IPS-18c (cell line): ENCODE measurements around the gene SH2D3C.

Experiments
- H3K4me3 ChIP-seq: 2 replicates; pipeline ENCODE4 v1.7.0; 2013; ENCODE audit warnings: low read depth, mild to moderate bottlenecking, low read length, moderate library complexity; ENCODE audit not compliant: insufficient read depth
- H3K9me3 ChIP-seq: one replicate; pipeline ENCODE4 v1.6.1; 2013; ENCODE audit warnings: mild to moderate bottlenecking, low read length, moderate library complexity; ENCODE audit not compliant: control insufficient read depth, insufficient read depth

SH2D3C gene

DNA sequence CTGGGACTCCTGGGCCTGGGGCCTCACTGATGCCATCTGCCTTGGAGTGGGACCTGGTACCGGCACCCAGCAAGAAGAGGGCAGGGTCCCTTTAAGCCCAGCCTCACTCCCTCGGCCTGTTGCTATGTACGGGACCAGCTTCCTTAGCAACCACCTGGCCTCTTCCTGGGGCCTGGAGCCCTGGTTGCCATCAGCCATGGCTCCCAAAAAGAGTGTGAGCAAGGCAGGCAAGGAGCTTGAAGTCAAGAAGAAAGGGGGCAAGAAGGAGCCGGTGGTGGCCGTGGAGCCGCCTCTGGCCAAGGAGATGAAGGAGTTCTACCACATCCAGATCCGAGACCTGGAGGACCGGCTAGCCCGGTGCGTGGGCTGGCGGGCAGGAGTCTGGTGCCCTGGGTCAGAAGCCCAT lies 71.6 kb downstream of the SH2D3C start, which contains the start of gene CFAP157:
CFAP157 (plus strand) TSS at position 153 of the 406 bp plus-strand sequence; CDS start at position 197, 44 bp downstream.
- Histone ChIP-seq H3K4me3 (no peak within 1 kb of the TSS), H3K9me3 (no peaks in the 10 kb centered on the region)

DNA sequence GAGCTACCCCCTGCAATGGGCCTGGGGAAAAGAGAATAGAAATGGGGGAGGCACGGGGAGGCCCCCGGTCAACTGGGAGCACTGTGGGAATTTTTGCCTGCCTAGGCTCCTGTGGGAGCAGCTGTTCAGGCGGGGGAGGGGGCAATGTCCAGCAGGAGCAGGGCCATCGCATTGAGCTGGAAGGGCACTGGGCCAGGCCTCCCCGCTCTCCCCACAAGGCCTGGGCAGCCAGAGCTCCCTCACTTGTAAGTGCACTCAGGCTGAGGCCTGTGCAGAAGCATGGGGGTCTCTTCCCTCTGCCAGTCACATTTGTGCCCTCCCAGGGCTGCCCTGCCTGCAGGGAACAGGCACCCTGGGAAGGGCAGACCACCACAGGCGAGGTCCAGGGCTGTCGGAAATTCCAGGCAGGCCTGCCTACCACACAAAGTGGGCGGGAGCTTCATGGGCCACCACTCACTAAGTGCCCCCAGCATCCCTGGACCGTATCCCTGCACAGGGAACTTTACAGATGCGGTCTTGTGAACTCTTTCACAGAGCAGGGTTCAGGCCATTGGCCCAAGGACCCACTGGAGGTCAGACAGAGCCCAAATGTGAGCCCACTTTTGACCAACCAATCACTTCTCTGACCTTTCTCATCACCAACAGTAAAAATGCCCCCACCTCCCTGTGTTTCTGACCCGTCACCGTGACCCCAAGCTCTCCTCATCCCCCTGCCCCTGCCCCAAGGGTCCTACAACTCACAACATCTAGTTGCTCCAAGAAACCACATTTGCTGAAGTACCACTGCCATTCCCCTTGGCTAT lies 72.7 kb downstream of the SH2D3C start:
- no peak overlapping the region for H3K4me3 ChIP-seq
- no peaks in the 10 kb centered on the region for H3K9me3 ChIP-seq

DNA sequence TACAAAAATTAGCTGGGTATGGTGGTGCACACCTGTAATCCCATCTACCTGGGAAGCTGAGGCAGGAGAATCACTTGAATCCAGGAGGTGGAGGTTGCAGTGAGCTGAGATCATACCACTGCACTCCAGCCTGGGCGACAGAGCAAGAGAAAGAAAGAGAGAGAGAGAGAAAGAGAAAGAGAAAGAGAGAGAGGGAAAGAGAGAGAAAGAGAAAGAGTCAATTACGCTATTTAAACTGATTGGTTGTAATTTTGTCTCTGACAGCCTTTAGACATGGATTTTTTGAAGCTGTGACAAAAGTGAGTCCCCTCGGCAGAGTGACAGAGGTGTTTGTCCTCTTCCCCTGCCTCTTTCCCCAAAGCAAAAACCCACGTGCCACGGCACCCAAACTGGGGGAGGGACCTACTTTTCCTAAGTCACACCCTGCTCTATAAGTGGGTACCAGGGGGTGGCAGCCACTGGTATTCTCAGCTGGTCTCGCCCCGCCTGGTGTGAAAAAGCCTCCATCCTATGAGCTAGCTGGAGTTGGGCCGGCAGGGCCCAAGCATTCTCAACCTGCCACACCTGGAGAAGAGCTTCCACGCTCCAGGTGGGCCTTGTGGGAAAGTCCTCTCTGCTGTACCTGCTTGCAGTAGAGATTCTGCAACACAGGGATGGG lies 75.0 kb downstream of the SH2D3C start:
- Histone ChIP-seq H3K9me3 (no peaks in the 10 kb centered on the region), H3K4me3 (no peak overlapping the region)

DNA sequence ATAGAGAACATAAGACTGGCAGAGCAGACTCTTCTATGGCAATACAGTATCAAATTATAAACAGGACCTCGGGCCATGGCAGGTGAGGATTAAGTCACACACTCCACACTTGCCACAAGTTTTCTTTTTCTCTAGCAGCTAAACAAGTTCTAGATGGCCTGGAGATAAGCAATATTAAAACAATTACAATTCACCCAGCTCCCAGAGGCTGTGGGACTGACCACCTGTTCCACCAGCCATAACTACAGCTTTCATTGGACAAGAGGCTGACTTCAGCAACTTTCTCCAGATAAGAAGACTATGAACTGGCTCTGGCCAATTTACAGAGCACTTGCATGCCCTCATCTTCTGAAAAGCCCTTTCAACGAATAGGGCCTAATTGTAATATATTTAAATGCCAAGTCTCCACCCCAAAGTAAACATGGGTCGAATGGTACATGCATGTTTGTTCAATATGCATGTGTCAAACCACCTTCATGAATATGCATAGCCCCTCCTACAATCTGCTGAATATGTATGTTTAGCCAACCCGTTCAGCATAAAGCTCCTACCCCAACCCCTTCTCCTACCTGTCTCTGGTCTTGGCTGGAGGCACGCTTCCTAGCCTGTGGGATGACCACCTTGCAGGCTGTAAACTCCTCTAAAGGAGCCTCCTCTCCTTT lies 77.7 kb downstream of the SH2D3C start:
- H3K9me3 ChIP-seq: no peaks in the 10 kb centered on the region

DNA sequence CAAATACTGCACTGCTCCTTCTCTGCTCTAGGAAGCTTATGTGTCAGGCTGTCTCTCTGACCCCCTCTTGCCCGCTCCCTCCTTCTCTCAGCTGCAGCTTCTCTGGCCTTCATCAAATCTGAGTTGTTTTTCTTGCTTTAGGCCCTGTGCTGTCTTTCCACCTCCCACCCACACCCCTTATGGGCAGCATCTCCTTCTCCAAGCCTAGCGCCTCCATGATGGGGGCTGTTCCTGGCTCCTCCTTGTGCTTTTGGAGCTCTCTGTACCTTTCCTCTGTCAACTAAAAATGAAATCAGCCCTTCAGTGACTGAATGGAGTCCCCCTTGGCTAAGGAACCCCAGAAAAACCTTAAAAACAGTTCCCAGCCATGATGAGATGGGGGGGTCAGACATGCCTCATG lies 78.3 kb downstream of the SH2D3C start:
- Histone ChIP-seq H3K9me3 (no peaks in the 10 kb centered on the region), H3K4me3 (no peak overlapping the region)

More for the DNA sequence above, 77.7 kb downstream of the SH2D3C start:
- no peak overlapping the region for H3K4me3 ChIP-seq

DNA sequence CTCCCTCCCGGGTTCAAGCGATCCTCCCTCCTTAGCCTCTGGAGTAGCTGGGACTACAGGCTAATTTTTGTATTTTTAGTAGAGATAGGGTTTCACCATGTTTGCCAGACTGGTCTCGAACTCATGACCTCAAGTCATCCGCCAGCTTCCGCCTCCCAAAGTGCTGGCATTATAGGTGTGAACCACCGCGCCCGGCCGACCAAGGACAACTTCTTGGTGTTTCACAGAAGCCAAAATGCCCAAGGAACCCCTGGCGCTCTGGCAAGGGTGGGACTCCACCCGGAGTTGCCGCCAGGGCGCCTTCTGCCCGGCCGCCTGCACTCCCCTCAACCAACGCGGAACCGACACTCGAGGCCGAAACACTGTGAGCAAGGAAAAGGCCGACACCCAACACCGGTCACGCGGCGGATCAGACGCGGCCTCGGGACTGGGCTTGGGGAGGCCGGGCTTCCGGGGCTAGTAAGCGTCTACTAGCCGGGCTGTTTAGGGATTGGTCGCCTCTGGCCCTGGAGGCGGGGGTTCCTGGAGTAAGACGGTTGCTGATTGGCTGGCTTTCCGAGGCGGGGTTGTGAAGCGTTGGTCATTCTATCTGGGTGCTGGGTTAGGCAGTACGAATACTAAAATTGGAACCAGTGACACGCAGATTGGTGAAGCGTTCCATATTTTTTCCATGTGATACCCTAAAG lies 79.3 kb downstream of the SH2D3C start:
- Histone ChIP-seq H3K9me3 (no peaks in the 10 kb centered on the region), H3K4me3 (peak overlapping the region; percentile 43; the same call in 1 of the 2 replicates)

DNA sequence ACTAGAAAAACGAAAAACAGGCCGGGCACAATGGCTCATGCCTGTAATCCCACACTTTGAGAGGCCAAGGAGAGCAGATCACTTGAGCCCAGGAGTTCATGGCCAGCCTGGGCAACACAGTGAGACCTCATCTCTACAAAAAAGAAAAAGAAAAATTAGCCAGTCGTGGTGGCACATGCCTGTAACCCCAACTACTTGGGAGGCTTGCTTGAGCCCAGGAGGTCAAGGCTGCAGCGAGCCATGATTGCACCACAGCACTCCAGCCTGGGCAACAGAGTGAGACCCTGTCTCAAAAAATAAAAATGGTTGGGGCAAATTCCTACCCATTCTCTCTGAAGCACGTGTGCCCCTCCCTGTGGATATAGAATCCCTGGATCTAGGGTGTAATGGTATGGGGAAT lies 80.1 kb downstream of the SH2D3C start:
- H3K9me3 ChIP-seq: no peaks in the 10 kb centered on the region
- H3K4me3 ChIP-seq: no peak overlapping the region

DNA sequence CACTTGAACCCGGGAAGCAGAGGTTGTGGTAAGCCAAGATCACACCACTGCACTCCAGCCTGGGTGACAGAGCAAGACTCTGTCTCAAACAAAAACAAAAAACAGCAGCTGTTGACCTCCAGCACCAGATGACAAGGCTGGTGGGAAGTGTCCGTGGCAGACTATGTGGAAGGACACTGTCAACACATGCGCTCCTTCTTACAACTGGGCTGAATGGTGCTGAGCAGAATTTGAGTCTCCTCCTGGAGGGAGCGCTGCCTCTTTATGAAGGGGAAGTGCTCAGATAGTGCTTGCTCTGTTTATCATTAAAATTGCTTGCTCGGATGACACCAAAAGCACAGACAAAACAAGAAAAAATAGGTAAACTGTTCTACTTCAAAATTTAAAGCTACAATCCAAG lies 80.9 kb downstream of the SH2D3C start:
- no peak overlapping the region for H3K4me3 ChIP-seq

DNA sequence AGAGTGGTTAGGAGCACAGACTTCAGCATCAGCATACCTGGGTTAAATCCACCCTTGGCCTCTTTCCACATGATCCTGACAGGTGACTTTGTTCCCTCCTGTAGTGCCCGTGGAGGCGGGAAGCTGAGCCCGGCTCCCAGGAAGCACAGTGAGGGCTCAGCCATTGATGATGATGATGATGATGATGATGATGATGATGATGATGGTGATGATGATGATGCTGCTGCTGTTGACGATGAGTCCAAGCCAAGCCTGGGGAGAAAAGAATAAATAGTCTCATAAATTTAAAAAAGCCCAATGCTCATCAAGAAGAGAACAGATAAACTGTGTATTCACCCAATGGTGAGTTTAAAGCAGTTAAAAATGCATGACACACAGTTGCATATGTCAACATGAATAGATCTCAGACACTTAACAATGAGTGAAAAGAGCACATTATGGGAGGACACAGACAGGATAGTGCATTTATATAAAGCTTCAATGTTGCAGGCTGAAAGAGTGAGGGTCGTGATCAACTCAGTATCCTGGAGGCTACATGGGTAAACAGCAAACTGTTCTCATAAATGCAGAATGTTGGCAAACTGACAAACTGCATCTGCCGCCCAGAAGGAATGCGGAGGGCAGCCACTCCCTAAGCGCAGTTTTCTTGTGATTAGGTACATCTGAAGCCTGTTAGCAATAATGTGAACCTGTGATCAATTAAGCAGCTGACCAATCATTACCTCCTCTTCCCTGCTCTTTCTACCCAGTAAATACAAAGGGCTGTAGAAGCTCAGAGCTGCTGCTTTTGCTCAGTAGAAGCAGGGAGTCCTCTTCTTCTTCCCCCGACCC lies 83.4 kb downstream of the SH2D3C start:
- no peaks in the 10 kb centered on the region for H3K9me3 ChIP-seq
- no peak overlapping the region for H3K4me3 ChIP-seq

More for the DNA sequence above, 80.9 kb downstream of the SH2D3C start:
- H3K9me3 ChIP-seq: no peaks in the 10 kb centered on the region

DNA sequence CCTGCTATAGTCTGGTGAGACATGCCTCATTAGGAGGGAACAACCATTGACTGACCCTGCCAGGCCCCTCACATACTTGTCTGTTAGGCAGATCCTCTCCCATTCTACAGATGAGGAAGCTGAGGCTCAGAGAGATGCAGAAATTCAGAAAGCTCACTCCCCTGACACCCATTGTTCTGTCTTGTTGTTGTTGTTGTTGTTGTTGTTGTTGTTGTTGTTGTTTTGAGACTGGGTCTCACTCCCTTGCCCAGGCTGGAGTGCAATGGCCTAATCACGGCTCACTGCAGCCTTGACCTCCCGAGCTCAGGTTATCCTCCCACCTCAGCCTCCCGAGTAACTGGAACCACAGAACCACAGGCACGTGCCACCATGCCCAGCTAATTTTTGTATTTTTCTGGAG lies 84.8 kb downstream of the SH2D3C start:
- Histone ChIP-seq H3K9me3 (no peaks in the 10 kb centered on the region), H3K4me3 (no peak overlapping the region)

DNA sequence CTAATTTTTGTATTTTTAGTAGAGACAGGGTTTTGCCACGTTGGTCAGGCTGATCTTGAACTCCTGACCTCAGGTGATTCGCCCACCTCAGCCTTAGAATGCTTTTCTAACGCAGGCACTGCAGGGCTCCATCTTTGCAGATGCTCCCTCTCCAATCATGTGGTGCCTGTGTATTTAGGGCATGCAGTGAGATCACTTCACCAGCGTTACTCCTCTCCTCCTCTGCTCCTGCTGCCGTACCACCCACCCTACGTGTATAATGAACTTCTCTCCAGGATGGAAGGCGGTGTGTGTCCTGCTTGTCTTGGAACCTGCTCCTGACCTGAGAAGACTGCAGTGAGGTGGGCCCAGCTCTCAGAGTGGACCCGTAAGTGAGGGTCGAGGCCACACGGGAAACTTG lies 85.3 kb downstream of the SH2D3C start:
- Histone ChIP-seq H3K9me3 (no peaks in the 10 kb centered on the region), H3K4me3 (no peak overlapping the region)

DNA sequence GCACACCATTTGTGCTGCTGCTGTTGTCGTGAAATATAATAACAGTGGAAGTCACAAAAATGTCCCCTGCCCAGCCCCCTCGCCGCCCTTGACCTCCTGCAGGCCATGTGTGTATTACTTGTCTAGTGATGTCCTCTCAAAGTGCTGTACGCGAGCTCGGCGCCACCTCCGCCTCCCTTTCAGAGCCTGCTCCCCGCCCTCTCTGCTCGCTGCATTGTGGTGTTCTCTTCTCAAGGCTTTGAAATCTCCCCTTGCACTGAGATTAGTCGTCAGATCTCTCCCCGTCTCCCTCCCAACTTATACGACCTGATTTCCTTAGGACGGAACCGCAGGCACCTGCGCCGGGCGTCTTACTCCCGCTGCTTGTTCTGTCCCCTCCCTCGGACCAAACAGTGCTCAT lies 86.4 kb downstream of the SH2D3C start:
- Histone ChIP-seq H3K4me3 (no peak overlapping the region), H3K9me3 (no peaks in the 10 kb centered on the region)

DNA sequence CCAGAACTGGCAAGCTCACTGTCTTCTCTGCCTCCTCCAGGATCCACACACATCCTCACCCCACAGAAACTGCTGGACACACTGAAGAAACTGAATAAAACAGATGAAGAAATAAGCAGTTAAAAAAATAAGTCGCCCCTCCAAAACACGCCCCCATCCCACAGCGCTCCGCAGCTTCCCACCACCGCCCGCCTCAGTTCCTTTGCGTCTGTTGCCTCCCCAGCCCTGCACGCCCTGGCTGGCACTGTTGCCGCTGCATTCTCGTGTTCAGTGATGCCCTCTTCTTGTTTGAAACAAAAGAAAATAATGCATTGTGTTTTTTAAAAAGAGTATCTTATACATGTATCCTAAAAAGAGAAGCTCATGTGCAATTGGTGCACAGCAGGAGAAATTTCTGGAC lies 87.7 kb downstream of the SH2D3C start:
- Histone ChIP-seq H3K4me3 (no peak overlapping the region), H3K9me3 (no peaks in the 10 kb centered on the region)

DNA sequence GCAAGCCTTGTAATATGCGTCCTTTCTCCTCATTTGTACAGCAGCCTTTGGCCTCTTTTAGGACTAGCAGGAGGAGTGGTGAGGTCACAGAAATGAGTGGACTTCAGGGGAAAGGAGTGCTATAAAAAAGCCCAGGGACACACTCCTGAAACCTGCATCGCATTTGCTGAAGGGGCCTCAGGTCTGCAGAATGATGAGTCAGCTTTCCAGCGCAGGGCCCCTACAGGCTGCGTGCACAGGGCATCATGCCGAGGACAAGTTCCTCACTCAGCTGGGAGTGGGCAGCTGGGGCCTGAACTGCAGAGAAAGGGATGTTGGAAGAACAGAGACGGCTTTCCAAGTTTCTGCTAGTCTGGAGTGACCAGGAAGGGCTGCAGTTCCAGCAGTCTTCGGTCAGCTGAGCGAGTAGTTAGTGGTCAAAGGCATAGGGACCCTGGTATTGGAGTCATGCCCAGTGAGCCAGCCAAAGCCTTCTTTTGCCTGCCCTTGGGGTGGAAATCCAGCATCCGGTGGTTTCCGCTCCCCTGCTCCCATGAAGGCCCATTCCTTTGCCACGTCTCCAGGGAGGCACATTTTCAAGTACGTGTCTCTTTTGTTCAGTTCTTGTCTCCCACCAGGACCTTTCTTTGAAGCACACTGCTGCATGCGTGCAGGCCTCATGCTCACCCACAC lies 89.0 kb downstream of the SH2D3C start:
- Histone ChIP-seq H3K4me3 (no peak overlapping the region), H3K9me3 (no peaks in the 10 kb centered on the region)
